Endothelial cell of umbilical vein (primary cell): ENCODE measurements around the gene KIF22. TPM values are rescaled to one million over a fixed set of nuclear protein-coding genes. Genes with fewer than 3 reads are reported as not detected.

ENCODE experiments used
- BruUV-seq: library from RNA; stranded (reverse); fragments of 400-500 nt; replicated peaks from 2 replicates; lab custom pipeline; 2021; lab: Mats Ljungman, UMichigan
- CTCF ChIA-PET: fragments of 300-600, 350-600 bp; sonication (Branson Sonifier 250); formaldehyde crosslinking; loops from one replicate; lab custom pipeline; 2021; ENCODE audit warnings: antibody characterized with exemption, inconsistent platforms; lab: Charles Lee
- POLR2A ChIA-PET: fragments of 300-600, 350-600 bp; sonication (Branson Sonifier 250); formaldehyde crosslinking; loops from one replicate; lab custom pipeline; 2021; ENCODE audit warnings: antibody characterized with exemption, inconsistent platforms; lab: Charles Lee
- DNase-seq: peaks from one replicate; pipeline ENCODE4 v3.0.0-alpha.2; 2011; ENCODE audit warnings: low read depth, low spot score
- FAIRE-seq: peaks from 2 replicates; lab custom pipeline; 2011; peaks lifted over from hg19 to GRCh38; lab: Jason Lieb, UNC
- H2AFZ ChIP-seq: 2 replicates; pipeline ENCODE4 v1.6.0; 2012; ENCODE audit warnings: low read depth, low read length, control low read depth, inconsistent platforms
- H3K27ac ChIP-seq: 2 replicates; pipeline ENCODE4 v1.5.1; 2011; ENCODE audit warnings: low read depth, mild to moderate bottlenecking, control low read depth, low read length, moderate library complexity; ENCODE audit not compliant: insufficient read depth
- H3K27me3 ChIP-seq, 2 experiments: 2 replicates each; pipeline versions ENCODE4 v1.6.0 to v1.6.1; 2011; ENCODE audit warnings: low read length in 2 of 2, mixed read lengths in 1 of 2; ENCODE audit not compliant: control insufficient read depth in 2 of 2, insufficient read depth in 2 of 2
- H3K36me3 ChIP-seq, 2 experiments: 2 replicates in 1 of 2; 3 replicates in 1 of 2; pipeline ENCODE4 v1.5.1; 2011; ENCODE audit warnings: low read length in 2 of 2, mild to moderate bottlenecking in 1 of 2, moderate library complexity in 1 of 2; ENCODE audit not compliant: control insufficient read depth in 2 of 2, insufficient read depth in 2 of 2; ENCODE audit errors: extremely low read depth in 1 of 2
- H3K4me1 ChIP-seq: 3 replicates; pipeline ENCODE4 v1.5.1; 2011; ENCODE audit warnings: mild to moderate bottlenecking, low read length; ENCODE audit not compliant: control insufficient read depth, insufficient read depth; ENCODE audit errors: extremely low read depth
- H3K4me2 ChIP-seq: 2 replicates; pipeline ENCODE4 v1.6.1; 2011; ENCODE audit warnings: low read length, control low read depth, mixed read lengths; ENCODE audit not compliant: insufficient read depth
- H3K4me3 ChIP-seq, 3 experiments: fragments of 200-600 bp in 1 of 3; sonication (generic), shearing (Covaris generic) in 1 of 3; replicated peaks in 1 of 3; 2 replicates each; pipeline ENCODE4 v1.5.1; 2011 to 2016; ENCODE audit warnings: control low read depth in 3 of 3, low read length in 3 of 3, mild to moderate bottlenecking in 2 of 3, inconsistent platforms in 1 of 3, low read depth in 1 of 3, moderate library complexity in 1 of 3; ENCODE audit not compliant: insufficient read depth in 1 of 3
- H3K79me2 ChIP-seq: 2 replicates; pipeline ENCODE4 v1.6.0; 2012; ENCODE audit warnings: low read length, inconsistent platforms; ENCODE audit not compliant: control insufficient read depth, insufficient read depth
- H3K9ac ChIP-seq: replicated peaks from 2 replicates; pipeline ENCODE3; 2011; ENCODE audit warnings: low read length, control low read depth; ENCODE audit not compliant: insufficient read depth; ENCODE audit errors: extremely low read depth
- H3K9me1 ChIP-seq: replicated peaks from 3 replicates; pipeline ENCODE4 v1.6.0; 2011; ENCODE audit warnings: mild to moderate bottlenecking, low read length; ENCODE audit not compliant: control insufficient read depth, insufficient read depth; ENCODE audit errors: extremely low read depth
- H3K9me3 ChIP-seq: replicated peaks from 2 replicates; pipeline ENCODE4 v1.5.1; 2012; ENCODE audit warnings: low read length, inconsistent platforms; ENCODE audit not compliant: control insufficient read depth, insufficient read depth
- H4K20me1 ChIP-seq: replicated peaks from 2 replicates; pipeline ENCODE3; 2011; ENCODE audit warnings: mild to moderate bottlenecking, low read length; ENCODE audit not compliant: control insufficient read depth, insufficient read depth; ENCODE audit errors: extremely low read depth
- CTCF ChIP-seq, 2 donors: IDR thresholded peaks; 1 replicate in 1 of 2; 2 replicates in 1 of 2; pipeline ENCODE4 v1.5.1; 2011; ENCODE audit warnings: low read length in 2 of 2, mild to moderate bottlenecking in 2 of 2, moderate library complexity in 2 of 2, control low read depth in 1 of 2, inconsistent platforms in 1 of 2, low read depth in 1 of 2; ENCODE audit not compliant: insufficient read depth in 1 of 2; ENCODE audit errors: extremely low read depth in 1 of 2
- EZH2 ChIP-seq: IDR thresholded peaks from 2 replicates; pipeline ENCODE4 v1.6.1; 2012; ENCODE audit warnings: borderline replicate concordance, low read depth, mild to moderate bottlenecking, moderate library complexity, low read length, inconsistent platforms; ENCODE audit not compliant: severe bottlenecking
- FOS ChIP-seq: IDR thresholded peaks from 2 replicates; pipeline ENCODE4 v1.6.1; 2011; ENCODE audit warnings: mild to moderate bottlenecking, low read length, moderate library complexity, borderline replicate concordance; ENCODE audit not compliant: insufficient read depth
- GATA2 ChIP-seq: IDR thresholded peaks from 2 replicates; pipeline ENCODE4 v1.7.0; 2011; ENCODE audit warnings: low read depth, mild to moderate bottlenecking, moderate library complexity, mixed read lengths, low read length; ENCODE audit not compliant: insufficient read length, insufficient read depth
- JUN ChIP-seq: IDR thresholded peaks from 2 replicates; pipeline ENCODE4 v1.6.1; 2011; ENCODE audit warnings: borderline replicate concordance, low read depth; ENCODE audit not compliant: insufficient read length, insufficient read depth
- MYC ChIP-seq: IDR thresholded peaks from one replicate; pipeline ENCODE4 v1.6.1; 2011; ENCODE audit warnings: mild to moderate bottlenecking, low read depth, low read length
- POLR2A ChIP-seq: IDR thresholded peaks from 2 replicates; pipeline ENCODE4 v1.6.1; 2012; ENCODE audit warnings: low read depth, mild to moderate bottlenecking, control low read depth, low read length
- POLR2AphosphoS5 ChIP-seq: IDR thresholded peaks from 2 replicates; pipeline ENCODE4 v1.6.1; 2012; ENCODE audit warnings: low read depth, mild to moderate bottlenecking, control low read depth, low read length, moderate library complexity; ENCODE audit not compliant: insufficient read depth
- dilution Hi-C: fragments of 300-500 bp; cut with MboI; formaldehyde crosslinking; loops from one replicate; pipeline ENCODE4 v1.15.0; 2019; ENCODE audit warnings: low sequenced_read_pairs; ENCODE audit not compliant: extremely low pct_ligation_motif_present
- intact Hi-C: fragments of 100-400 bp; cut with micrococcal nuclease; formaldehyde crosslinking; loops from one replicate; pipeline ENCODE4 v1.10.0; 2022
- polyA plus RNA-seq, 4 experiments: library from polyadenylated mRNA; depleted of rRNA in 3 of 4; stranded (reverse) in 3 of 4; unstranded in 1 of 4; fragments of >200 nt; gene quantifications; 2 replicates each; pipeline versions ENCODE4 v1.2.1 to v1.2.3, GENCODE V29; 2011 to 2012; ENCODE audit warnings: missing spikeins in 1 of 4
- total RNA-seq: library from RNA; stranded (reverse); gene quantifications from 2 replicates; pipeline ENCODE4 v1.2.3, GENCODE V29; 2021
- TF ChIP-seq, protein P1 (sequence below): IDR thresholded peaks from 2 replicates; pipeline ENCODE4 v1.6.1; 2011; ENCODE audit not compliant: insufficient read depth, insufficient read length

Gene KIF22
- total and polyA plus RNA-seq, 2 donors (not counting 3 experiments of a cell fraction or from before 2014, with no cell fraction given) = 67.3 to 90.0 TPM

DNA sequence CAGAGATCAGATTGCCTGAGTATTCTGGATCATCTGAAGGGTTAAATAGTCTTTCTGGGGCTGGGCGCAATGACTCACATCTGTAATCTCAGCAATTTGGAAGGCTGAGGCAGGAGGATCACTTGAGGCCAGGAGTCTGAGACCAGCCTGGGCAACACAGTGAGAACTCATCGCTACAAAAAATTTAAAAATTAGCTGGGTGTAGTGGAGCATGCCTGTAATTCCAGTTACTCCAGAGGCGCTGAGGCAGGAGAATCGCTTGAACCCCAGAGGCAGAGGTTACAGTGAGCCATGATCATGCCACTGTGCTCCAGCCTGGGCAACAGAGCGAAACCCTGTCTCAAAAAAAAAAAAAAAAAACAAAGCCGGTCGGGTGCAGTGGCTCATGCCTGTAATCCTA, 45.4 kb downstream of the KIF22 start:
- Histone ChIP-seq H3K9me3 (no peaks in the 10 kb centered on the region), H3K4me1 (no peaks in the 10 kb centered on the region), H3K4me2 (no peak overlapping the region), H3K9ac (no peak overlapping the region), H3K27ac (no peak overlapping the region), H3K4me3 (no peak overlapping the region), H3K79me2 (no peaks in the 10 kb centered on the region), H2AFZ (no peak overlapping the region), H3K36me3 (peaks cover 0 to 25% of the 10 kb centered on the region in 2 experiments), H3K9me1 (no peaks in the 10 kb centered on the region), H3K27me3 (no peaks in the 10 kb centered on the region), H4K20me1 (no peaks in the 10 kb centered on the region)
- DNase-seq (no peak), FAIRE-seq (no peak)
- CTCF ChIA-PET = interaction anchor here (0.7 to 4.5 kb wide), 4 partner anchors 12 to 32 kb away, joined by 3 to 46 read pairs (median 6); no protein-coding TSS in a partner anchor
- intact Hi-C loops = no loop called here
- POLR2A ChIA-PET = interaction anchor here (0.7 kb wide), 1 partner anchor 41 kb away, joined by 4 read pairs; no protein-coding TSS in a partner anchor
- dilution Hi-C loops = no loop called here
- no TSS peak for BruUV-seq
- TF ChIP-seq POLR2A (no peak), POLR2AphosphoS5 (no peak), CTCF (IDR thresholded peaks at IDR 0.05; ENCODE audit: extremely low read depth in 1 of 2, insufficient read depth in 1 of 2, low read depth in 1 of 2, low read length in 2 of 2) (no peak), FOS (no peak), EZH2 (no peak), JUN (no peak), GATA2 (no peak), MYC (no peak)
- TF ChIP-seq, protein P1, sequence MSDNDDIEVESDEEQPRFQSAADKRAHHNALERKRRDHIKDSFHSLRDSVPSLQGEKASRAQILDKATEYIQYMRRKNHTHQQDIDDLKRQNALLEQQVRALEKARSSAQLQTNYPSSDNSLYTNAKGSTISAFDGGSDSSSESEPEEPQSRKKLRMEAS = no peak
